ENCODE data around the gene ATG2B. TPM values are rescaled to one million over a fixed set of nuclear protein-coding genes. Genes with fewer than 3 reads are reported as not detected.

ATG2B gene
- polyA plus RNA-seq, 2 of the 4 experiments (the other 2 are of a cell fraction): 7.1 to 17.0 TPM

GRCh38 chr14:96279564-96279963, 83.6 kb downstream of the ATG2B start:
- peaks cover 18% of the 10 kb centered on the region; the same call in 2 of the 3 replicates for H3K9me3 ChIP-seq
- TF ChIP-seq ZFP36 (IDR thresholded peaks at IDR 0.05; ENCODE audit: borderline replicate concordance, partially characterized antibody) (no peak), ZC3H11A (IDR thresholded peaks at IDR 0.05) (no peak), JUNB (IDR thresholded peaks at IDR 0.05) (no peak), CBX2 (IDR thresholded peaks at IDR 0.05; ENCODE audit: borderline replicate concordance, low read depth) (no peak)
- TF ChIP-seq, protein P1, sequence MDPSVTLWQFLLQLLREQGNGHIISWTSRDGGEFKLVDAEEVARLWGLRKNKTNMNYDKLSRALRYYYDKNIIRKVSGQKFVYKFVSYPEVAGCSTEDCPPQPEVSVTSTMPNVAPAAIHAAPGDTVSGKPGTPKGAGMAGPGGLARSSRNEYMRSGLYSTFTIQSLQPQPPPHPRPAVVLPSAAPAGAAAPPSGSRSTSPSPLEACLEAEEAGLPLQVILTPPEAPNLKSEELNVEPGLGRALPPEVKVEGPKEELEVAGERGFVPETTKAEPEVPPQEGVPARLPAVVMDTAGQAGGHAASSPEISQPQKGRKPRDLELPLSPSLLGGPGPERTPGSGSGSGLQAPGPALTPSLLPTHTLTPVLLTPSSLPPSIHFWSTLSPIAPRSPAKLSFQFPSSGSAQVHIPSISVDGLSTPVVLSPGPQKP (IDR thresholded peaks at IDR 0.05; ENCODE audit: low read depth, low read length): no peak
- TF ChIP-seq, protein P2, sequence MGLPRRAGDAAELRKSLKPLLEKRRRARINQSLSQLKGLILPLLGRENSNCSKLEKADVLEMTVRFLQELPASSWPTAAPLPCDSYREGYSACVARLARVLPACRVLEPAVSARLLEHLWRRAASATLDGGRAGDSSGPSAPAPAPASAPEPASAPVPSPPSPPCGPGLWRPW (IDR thresholded peaks at IDR 0.05): no peak
- peaks cover 31% of the 10 kb centered on the region for H3K4me1 ChIP-seq
- ChIA-PET POLR2A (interaction anchor here (0.7 kb wide), 1 partner anchor 57 kb away, joined by 6 read pairs; no protein-coding TSS in a partner anchor), CTCF (interaction anchor here (0.7 to 18.7 kb wide), 2 partner anchors 19 to 178 kb away, joined by 3 to 486 read pairs; no protein-coding TSS in a partner anchor)
- WGBS (ENCODE audit: missing lambda C conversion rate): 95% methylated on average over 6 of the region's 8 CpGs
- DNase-seq (ENCODE audit: low read depth in 1 of 2, low spot score in 1 of 2): no peak
- no peak for FAIRE-seq
- no peak overlapping the region for H3K4me3 ChIP-seq
- peak overlapping the region in 1 of 2 experiments; percentile 43; a peak in 3 of 6 replicates for H3K27ac ChIP-seq
- H3K4me2 ChIP-seq: peak overlapping the region; percentile 15; the same call in 1 of the 3 replicates
- no peak for ATAC-seq

- no peak for ATAC-seq
- Histone ChIP-seq H3K9me3 (peaks cover 19% of the 10 kb centered on the region; the same call in 2 of the 3 replicates), H3K4me1 (peaks cover 47% of the 10 kb centered on the region), H3K4me3 (no peak overlapping the region), H3K27ac (no peak overlapping the region), H3K4me2 (no peak overlapping the region)
- ChIA-PET CTCF (interaction anchor here (0.7 to 18.7 kb wide), 10 partner anchors 11 to 389 kb away, joined by 3 to 486 read pairs (median 4); no protein-coding TSS in a partner anchor), POLR2A (no interaction called here)
- no peak for DNase-seq (ENCODE audit: low read depth in 1 of 2, low spot score in 1 of 2)
- FAIRE-seq: no peak
- WGBS (ENCODE audit: missing lambda C conversion rate): 26% methylated on average over 1 of the region's 1 CpG
- peak; percentile 76; the same call in 1 of the 2 replicates for TF ChIP-seq HOXB5 (CRISPR knock-in tag; IDR thresholded peaks at IDR 0.05)
- no peak for TF ChIP-seq HEYL (CRISPR knock-in tag; IDR thresholded peaks at IDR 0.05)
Measured at GRCh38 chr14:96277890-96278289, 85.3 kb downstream of the ATG2B start.

- H3K4me1 ChIP-seq: peaks cover 39% of the 10 kb centered on the region
- POLR2A ChIA-PET: no interaction called here
- no peak overlapping the region for H3K4me3 ChIP-seq
- FAIRE-seq (no peak), DNase-seq (ENCODE audit: low read depth in 1 of 2, low spot score in 1 of 2) (peak; percentile 67 to 76), ATAC-seq (peak; percentile 77 to 80)
- H3K9me3 ChIP-seq: peaks cover 39% of the 10 kb centered on the region
- H3K27ac ChIP-seq: peak overlapping the region; percentile 69 to 92
- peak; percentile 98 for TF ChIP-seq CTCF (IDR thresholded peaks at IDR 0.05)
- no peak for TF ChIP-seq EP300 (IDR thresholded peaks at IDR 0.05)
- peak in 1 of 2 experiments; percentile 57; a peak in 1 of 4 replicates for TF ChIP-seq CEBPB (IDR thresholded peaks at IDR 0.05)
- TF ChIP-seq RAD21 (conservative IDR thresholded peaks at IDR 0.05 in 1 of 2, IDR thresholded peaks at IDR 0.05 in 1 of 2): peak; percentile 99
- peak; percentile 99 for TF ChIP-seq SMC3 (IDR thresholded peaks at IDR 0.05)
- no peak for TF ChIP-seq HDAC2 (IDR thresholded peaks at IDR 0.05)
- TF ChIP-seq MAX (IDR thresholded peaks at IDR 0.05): peak; percentile 49; the same call in 1 of the 2 replicates
- CTCF ChIA-PET: interaction anchor here (0.7 to 18.7 kb wide), 53 partner anchors 10 to 719 kb away, joined by 3 to 486 read pairs (median 5); partner anchors contain the start of genes BDKRB1 and BDKRB2
- 16% methylated on average over 17 of the region's 17 CpGs for WGBS (ENCODE audit: missing lambda C conversion rate)
- H3K4me2 ChIP-seq: peak overlapping the region; percentile 40
Measured at GRCh38 chr14:96275177-96276112, 87.7 kb downstream of the ATG2B start.
